SK-N-SH (cell line): ENCODE data around the gene CEP295NL.
A peak's percentile ranks its signal among the peaks of the same experiment; 100 is the strongest.

Experiments used
- CHD2 ChIP-seq: fragments of 150-350 bp; IDR thresholded peaks from 2 replicates; pipeline ENCODE4 v1.6.1; 2018; ENCODE audit warnings: low read length; ENCODE audit not compliant: partially characterized antibody
- CTCF ChIP-seq: fragments of 200-600 bp; sonication (generic); IDR thresholded peaks from 2 replicates; pipeline ENCODE4 v1.6.1; 2017; ENCODE audit warnings: antibody characterized with exemption, mild to moderate bottlenecking, moderate library complexity
- EP300 ChIP-seq, 2 experiments: IDR thresholded peaks; 2 replicates each; pipeline versions ENCODE4 v1.4.0 to v1.6.1; 2012; ENCODE audit warnings: borderline replicate concordance in 1 of 2, low read depth in 1 of 2, low read length in 1 of 2
- EZH2phosphoT487 ChIP-seq: fragments of 200-600 bp; sonication (generic); IDR thresholded peaks from 2 replicates; pipeline ENCODE4 v1.6.1; 2017; ENCODE audit warnings: low read depth, mixed run types, mild to moderate bottlenecking, antibody characterized with exemption, moderate library complexity, borderline replicate concordance
- FOSL2 ChIP-seq: IDR thresholded peaks from 2 replicates; pipeline ENCODE4 v1.4.0; 2012; ENCODE audit warnings: low read depth, mild to moderate bottlenecking, moderate library complexity, borderline replicate concordance
- GATA2 ChIP-seq: sonication (generic); formaldehyde crosslinking; IDR thresholded peaks from 2 replicates; pipeline ENCODE4 v1.5.0; 2020; ENCODE audit warnings: mild to moderate bottlenecking, missing genetic modification reagents
- NFIC ChIP-seq: IDR thresholded peaks from 2 replicates; pipeline ENCODE4 v1.4.0; 2012; ENCODE audit warnings: borderline replicate concordance
- PBX3 ChIP-seq: IDR thresholded peaks from 2 replicates; pipeline ENCODE4; 2012
- RAD21 ChIP-seq: IDR thresholded peaks from 2 replicates; pipeline ENCODE4 v1.6.1; 2012; ENCODE audit warnings: mild to moderate bottlenecking, low read length
- RFX5 ChIP-seq: IDR thresholded peaks from 2 replicates; pipeline ENCODE4 v1.6.1; 2012; ENCODE audit warnings: mild to moderate bottlenecking, improper control_type of control experiment, low read length
- TAF1 ChIP-seq: IDR thresholded peaks from 2 replicates; pipeline ENCODE4 v1.6.1; 2012; ENCODE audit warnings: low read depth, mild to moderate bottlenecking, low read length, moderate library complexity, borderline replicate concordance
- TF ChIP-seq, protein P1 (sequence below): IDR thresholded peaks from 2 replicates; pipeline ENCODE4 v1.4.0; 2012; ENCODE audit warnings: low read depth
- TF ChIP-seq, protein P2 (sequence below): fragments of 150-350 bp; IDR thresholded peaks from 2 replicates; pipeline ENCODE4 v1.6.1; 2017; ENCODE audit warnings: antibody characterized with exemption, low read length, low read depth, borderline replicate concordance

GRCh38 chr17:78865682-78866390 lies 37.2 kb downstream of the CEP295NL start:
- TF ChIP-seq CTCF: peak; percentile 99
- TF ChIP-seq FOSL2: no peak
- no peak for TF ChIP-seq EZH2phosphoT487
- peak in 1 of 2 experiments; percentile 28; a peak in 2 of 4 replicates for TF ChIP-seq EP300 (IDR thresholded peaks at IDR 0.05; ENCODE audit: borderline replicate concordance in 1 of 2, low read depth in 1 of 2, low read length in 1 of 2)
- TF ChIP-seq, protein P1, sequence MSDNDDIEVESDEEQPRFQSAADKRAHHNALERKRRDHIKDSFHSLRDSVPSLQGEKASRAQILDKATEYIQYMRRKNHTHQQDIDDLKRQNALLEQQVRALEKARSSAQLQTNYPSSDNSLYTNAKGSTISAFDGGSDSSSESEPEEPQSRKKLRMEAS: no peak; the same call in 1 of the 2 replicates
- TF ChIP-seq TAF1: no peak
- TF ChIP-seq, protein P2, sequence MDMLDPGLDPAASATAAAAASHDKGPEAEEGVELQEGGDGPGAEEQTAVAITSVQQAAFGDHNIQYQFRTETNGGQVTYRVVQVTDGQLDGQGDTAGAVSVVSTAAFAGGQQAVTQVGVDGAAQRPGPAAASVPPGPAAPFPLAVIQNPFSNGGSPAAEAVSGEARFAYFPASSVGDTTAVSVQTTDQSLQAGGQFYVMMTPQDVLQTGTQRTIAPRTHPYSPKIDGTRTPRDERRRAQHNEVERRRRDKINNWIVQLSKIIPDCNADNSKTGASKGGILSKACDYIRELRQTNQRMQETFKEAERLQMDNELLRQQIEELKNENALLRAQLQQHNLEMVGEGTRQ: no peak
- TF ChIP-seq RFX5: no peak; the same call in 1 of the 2 replicates
- TF ChIP-seq NFIC: no peak
- TF ChIP-seq PBX3: no peak
- TF ChIP-seq GATA2: 0 out of 2 replicates have a peak, but pooled peaks have one; percentile 11
- peak; percentile 99 for TF ChIP-seq RAD21
- TF ChIP-seq CHD2: no peak
